Neural progenitor cell (in vitro differentiated cells): ENCODE data around the gene CHRM4.

Experiments used
- EZH2 ChIP-seq: fragments of 200-600 bp; sonication (generic); IDR thresholded peaks from 2 replicates; pipeline ENCODE4 v1.6.1; 2017; ENCODE audit warnings: antibody characterized with exemption, mild to moderate bottlenecking, moderate library complexity
- EZH2phosphoT487 ChIP-seq: fragments of 200-600 bp; sonication (generic); IDR thresholded peaks from 2 replicates; pipeline ENCODE4 v1.6.1; 2017; ENCODE audit warnings: antibody characterized with exemption
- TF ChIP-seq, protein P1 (sequence below): fragments of 200-600 bp; sonication (generic); IDR thresholded peaks from 2 replicates; pipeline ENCODE4 v1.5.1; 2017; ENCODE audit warnings: antibody characterized with exemption, mild to moderate bottlenecking

DNA sequence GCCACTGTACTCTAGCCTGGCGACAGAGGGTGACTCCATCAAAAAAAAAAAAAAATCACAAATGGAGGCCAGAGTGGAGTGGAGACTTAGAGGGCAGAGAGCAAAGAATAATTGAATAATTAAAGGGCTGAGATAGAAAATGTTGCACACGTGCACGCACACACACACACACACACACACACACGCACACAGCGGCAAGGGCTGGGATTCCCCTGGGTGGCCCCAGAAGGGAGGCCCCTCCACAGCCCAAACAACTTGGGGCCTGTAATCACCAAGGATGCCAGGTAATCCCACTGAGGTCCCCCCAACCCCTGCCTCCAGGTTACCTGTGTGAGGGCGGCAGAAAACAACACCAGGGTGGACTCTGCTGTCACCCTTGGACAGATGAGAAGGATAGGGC lies 56.3 kb downstream of the CHRM4 start:
- TF ChIP-seq EZH2phosphoT487, result no peak
- TF ChIP-seq, protein P1, sequence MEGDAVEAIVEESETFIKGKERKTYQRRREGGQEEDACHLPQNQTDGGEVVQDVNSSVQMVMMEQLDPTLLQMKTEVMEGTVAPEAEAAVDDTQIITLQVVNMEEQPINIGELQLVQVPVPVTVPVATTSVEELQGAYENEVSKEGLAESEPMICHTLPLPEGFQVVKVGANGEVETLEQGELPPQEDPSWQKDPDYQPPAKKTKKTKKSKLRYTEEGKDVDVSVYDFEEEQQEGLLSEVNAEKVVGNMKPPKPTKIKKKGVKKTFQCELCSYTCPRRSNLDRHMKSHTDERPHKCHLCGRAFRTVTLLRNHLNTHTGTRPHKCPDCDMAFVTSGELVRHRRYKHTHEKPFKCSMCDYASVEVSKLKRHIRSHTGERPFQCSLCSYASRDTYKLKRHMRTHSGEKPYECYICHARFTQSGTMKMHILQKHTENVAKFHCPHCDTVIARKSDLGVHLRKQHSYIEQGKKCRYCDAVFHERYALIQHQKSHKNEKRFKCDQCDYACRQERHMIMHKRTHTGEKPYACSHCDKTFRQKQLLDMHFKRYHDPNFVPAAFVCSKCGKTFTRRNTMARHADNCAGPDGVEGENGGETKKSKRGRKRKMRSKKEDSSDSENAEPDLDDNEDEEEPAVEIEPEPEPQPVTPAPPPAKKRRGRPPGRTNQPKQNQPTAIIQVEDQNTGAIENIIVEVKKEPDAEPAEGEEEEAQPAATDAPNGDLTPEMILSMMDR, result no peak
- TF ChIP-seq EZH2, result no peak
